Aorta (tissue), 5 donors: ENCODE measurements around the gene EPS8L1. TPM values are rescaled to one million over a fixed set of nuclear protein-coding genes. Genes with fewer than 3 reads are reported as not detected.
A peak's percentile ranks its signal among the peaks of the same experiment; 100 is the strongest.

ENCODE experiments used
- ATAC-seq: fragments of 200-7000 bp; cut with Tn5 transposase; one replicate; pipeline ENCODE4 v1.9.1; 2022; ENCODE audit warnings: moderate library complexity; ENCODE audit not compliant: low FRiP score
- DNase-seq, 2 donors: peaks; one replicate each; pipeline ENCODE4 v3.0.0-alpha.2; 2020
- H3K27ac ChIP-seq, 2 donors: one replicate each; pipeline ENCODE4 v1.5.1; 2013; ENCODE audit warnings: low read length in 2 of 2, mild to moderate bottlenecking in 2 of 2, moderate library complexity in 2 of 2, control low read depth in 1 of 2, inconsistent platforms in 1 of 2, low read depth in 1 of 2
- H3K27me3 ChIP-seq, 2 donors: one replicate each; pipeline ENCODE4 v1.6.1; 2013; ENCODE audit warnings: control low read depth in 1 of 2, low read length in 1 of 2, mild to moderate bottlenecking in 1 of 2, moderate library complexity in 1 of 2; ENCODE audit not compliant: insufficient read depth in 2 of 2, control insufficient read depth in 1 of 2
- H3K36me3 ChIP-seq, 2 donors: one replicate each; pipeline ENCODE4 v1.6.1; 2013; ENCODE audit warnings: control low read depth in 1 of 2, low read length in 1 of 2, mild to moderate bottlenecking in 1 of 2; ENCODE audit not compliant: insufficient read depth in 2 of 2, control insufficient read depth in 1 of 2
- H3K4me1 ChIP-seq, 2 donors: one replicate each; pipeline ENCODE4 v1.6.1; 2013; ENCODE audit warnings: low read length in 2 of 2, control low read depth in 1 of 2, mild to moderate bottlenecking in 1 of 2, moderate library complexity in 1 of 2; ENCODE audit not compliant: insufficient read depth in 2 of 2, control insufficient read depth in 1 of 2
- H3K4me3 ChIP-seq, 2 donors: one replicate each; pipeline ENCODE4 v1.5.1; 2013; ENCODE audit warnings: low read length in 2 of 2, control low read depth in 1 of 2, mild to moderate bottlenecking in 1 of 2
- H3K9me3 ChIP-seq: one replicate; pipeline ENCODE4 v1.6.1; 2013; ENCODE audit warnings: mild to moderate bottlenecking, low read length; ENCODE audit not compliant: control insufficient read depth
- WGBS, 2 donors: extraction: QIAGEN DNeasy Blood & Tissue Kit; methylation state at CpG; one replicate each; pipeline ENCODE4 v1.1.7; 2013; 5-methylcytosine and 5-hydroxymethylcytosine counted together
- intact Hi-C, 2 donors: fragments of 100-400 bp; cut with DNase I; formaldehyde crosslinking; loops; one replicate each; pipeline versions ENCODE4 v1.14.2 to v1.15.0; 2022
- polyA plus RNA-seq, 2 donors: library from polyadenylated mRNA; stranded (reverse); fragments of 200-250 nt; gene quantifications; one replicate each; pipeline ENCODE4 v1.2.3, GENCODE V29; 2013
- total RNA-seq, 2 donors: library from RNA; stranded (reverse); fragmentation: NEBNext Ultra II Directional; extraction: Animal tissue kit (Norgen Biotek cat#: 25700); gene quantifications; one replicate each; pipeline ENCODE4 v1.2.1, GENCODE V29; 2021
- donor health status: healthy with polysubstance abuse.
- donor health status: Bipolar disorder and iron deficiency.
- donor health status: DM: no; HTN: no; CAD: no.
- donor health status: DM: no; HTN: no; CAD: no.
- donor health status: DM: yes; HTN: yes; CAD: no.

EPS8L1 gene
- total and polyA plus RNA-seq, 4 donors = 0.38 to 10.8 (median 2.4) TPM

DNA sequence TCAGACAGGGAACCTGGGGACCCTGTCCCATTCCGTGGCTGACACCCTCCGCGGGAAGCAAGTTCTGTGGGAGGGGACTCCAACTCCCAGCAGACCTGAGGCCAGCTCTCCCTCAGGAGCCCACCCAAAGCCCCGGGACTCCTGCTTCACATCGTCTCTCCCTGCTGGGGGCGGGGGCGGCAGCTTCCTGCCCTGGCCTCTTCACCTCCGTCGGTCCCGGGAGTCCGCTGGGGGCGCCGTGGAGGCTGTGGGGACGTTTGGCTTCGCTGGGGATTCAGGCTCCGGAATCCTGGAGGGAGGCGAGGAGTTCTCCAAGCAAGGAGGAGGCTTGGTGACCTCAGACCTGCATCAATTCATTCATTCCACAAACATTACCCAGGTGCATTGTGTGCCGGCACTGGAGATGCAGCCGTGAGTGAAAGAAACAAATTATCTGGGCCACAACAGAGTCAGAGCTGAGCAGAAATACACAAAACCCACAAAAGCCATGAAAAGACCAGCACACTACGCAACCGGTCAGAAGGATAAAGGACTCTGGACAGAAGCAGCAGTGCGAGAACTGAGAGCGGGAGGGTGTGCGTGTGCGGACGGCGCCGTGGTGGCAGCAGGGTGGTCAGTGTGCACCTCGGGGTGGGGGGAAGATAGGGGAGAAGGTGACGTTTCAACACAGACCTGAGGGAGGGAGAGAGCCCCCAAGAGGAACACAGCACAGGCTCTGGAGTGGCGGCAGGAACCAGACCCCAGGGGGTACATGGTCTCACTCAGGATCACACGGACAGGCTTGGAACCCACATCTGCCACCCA, 19.0 kb downstream of the EPS8L1 start:
- H3K9me3 ChIP-seq = no peaks in the 10 kb centered on the region
- 82% methylated on average over 32 of the region's 32 CpGs for WGBS, 2 donors
- peaks cover 3 to 10% of the 10 kb centered on the region in 2 donors for H3K36me3 ChIP-seq
- no peaks in the 10 kb centered on the region for H3K4me1 ChIP-seq
- intact Hi-C loops = no loop called here
- no peaks in the 10 kb centered on the region for H3K27me3 ChIP-seq
- H3K4me3 ChIP-seq = no peak overlapping the region
- no peak overlapping the region for H3K27ac ChIP-seq
- no peak for ATAC-seq
- DNase-seq = no peak

- Histone ChIP-seq H3K9me3 (no peaks in the 10 kb centered on the region), H3K4me1 (no peaks in the 10 kb centered on the region), H3K27me3 (no peaks in the 10 kb centered on the region), H3K27ac (no peak overlapping the region), H3K4me3 (no peak overlapping the region), H3K36me3 (peaks cover 3 to 10% of the 10 kb centered on the region in 2 donors)
- ATAC-seq (no peak), DNase-seq (no peak)
- WGBS, 2 donors = 84 to 86% methylated on average over 21 to 23 of the region's 23 CpGs
- intact Hi-C loops = no loop called here
Measured at GRCh38 chr19:55095260-55096060, 19.8 kb downstream of the EPS8L1 start.

GRCh38 chr19:55096061-55096701, 20.5 kb downstream of the EPS8L1 start:
- WGBS, 2 donors = 77 to 79% methylated on average over 23 of the region's 23 CpGs
- H3K27me3 ChIP-seq = no peaks in the 10 kb centered on the region
- H3K9me3 ChIP-seq = no peaks in the 10 kb centered on the region
- H3K4me1 ChIP-seq = no peaks in the 10 kb centered on the region
- intact Hi-C loops = no loop called here
- DNase-seq (no peak), ATAC-seq (no peak)
- no peak overlapping the region for H3K4me3 ChIP-seq
- H3K27ac ChIP-seq = no peak overlapping the region
- peaks cover 3 to 10% of the 10 kb centered on the region in 2 donors for H3K36me3 ChIP-seq

- 93 to 94% methylated on average over 23 of the region's 23 CpGs for WGBS, 2 donors
- Histone ChIP-seq H3K36me3 (peaks cover 0 to 11% of the 10 kb centered on the region in 2 donors), H3K27ac (no peak overlapping the region), H3K4me3 (no peak overlapping the region), H3K27me3 (no peaks in the 10 kb centered on the region), H3K4me1 (no peaks in the 10 kb centered on the region), H3K9me3 (no peaks in the 10 kb centered on the region)
- intact Hi-C loops = no loop called here
- peak in 1 of 2 donors; percentile 53 for DNase-seq
- no peak for ATAC-seq
Measured at GRCh38 chr19:55097864-55098715, 22.4 kb downstream of the EPS8L1 start.

DNA sequence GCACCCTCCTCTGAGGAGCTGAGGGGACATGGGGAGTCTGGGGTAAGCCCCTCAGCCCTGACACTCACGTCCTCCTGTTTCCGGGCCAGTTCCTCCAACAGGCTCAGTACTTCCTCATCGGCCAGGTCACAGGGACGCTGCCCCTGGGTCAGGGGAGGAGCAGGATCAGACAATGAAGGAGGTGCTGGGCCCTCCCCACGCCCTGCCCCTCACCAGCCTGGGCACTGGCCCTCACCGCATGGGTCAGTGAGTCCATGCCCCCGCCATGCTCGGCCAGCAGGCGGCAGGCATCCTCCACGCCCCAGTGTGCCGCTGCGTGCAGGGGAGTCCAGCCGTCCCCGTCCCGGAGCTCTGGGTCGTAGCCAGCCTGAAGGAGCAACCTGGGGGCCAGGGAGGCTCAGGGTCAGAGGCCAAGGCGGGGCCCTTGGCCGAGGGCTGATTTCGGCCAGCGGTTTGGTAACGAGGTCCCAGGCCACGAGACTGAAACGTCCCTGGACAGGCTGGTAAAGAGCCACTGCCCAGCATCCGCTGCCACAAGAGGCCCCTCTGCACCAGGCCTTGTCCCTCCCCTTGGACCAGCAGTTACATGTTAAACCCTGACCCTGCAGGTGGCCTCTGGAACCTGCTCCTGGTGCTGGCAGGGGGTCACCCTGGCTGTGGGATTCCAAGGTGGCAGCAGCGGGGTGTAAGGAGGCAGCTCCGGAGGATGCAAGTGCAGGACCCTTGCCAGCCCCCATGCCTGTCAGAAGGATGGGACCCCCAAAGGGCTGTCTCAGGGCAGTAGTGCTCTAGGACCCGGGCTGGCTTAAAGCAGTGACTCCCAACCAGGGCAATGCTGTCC, 23.3 kb downstream of the EPS8L1 start:
- WGBS, 2 donors = 88 to 89% methylated on average over 24 to 27 of the region's 27 CpGs
- intact Hi-C loops = no loop called here
- Histone ChIP-seq H3K9me3 (no peaks in the 10 kb centered on the region), H3K27ac (no peak overlapping the region), H3K4me3 (no peak overlapping the region), H3K36me3 (peaks cover 0 to 14% of the 10 kb centered on the region in 2 donors), H3K4me1 (no peaks in the 10 kb centered on the region), H3K27me3 (no peaks in the 10 kb centered on the region)
- ATAC-seq = no peak
- peak in 1 of 2 donors; percentile 39 for DNase-seq

- H3K36me3 ChIP-seq = peaks cover 0 to 12% of the 10 kb centered on the region in 2 donors
- no peak overlapping the region for H3K27ac ChIP-seq
- H3K9me3 ChIP-seq = no peaks in the 10 kb centered on the region
- H3K4me1 ChIP-seq = no peaks in the 10 kb centered on the region
- no peaks in the 10 kb centered on the region for H3K27me3 ChIP-seq
- ATAC-seq (peak; percentile 12), DNase-seq (peak in 1 of 2 donors; percentile 12)
- 79 to 81% methylated on average over 27 of the region's 27 CpGs for WGBS, 2 donors
- no peak overlapping the region for H3K4me3 ChIP-seq
- intact Hi-C loops = no loop called here
Measured at GRCh38 chr19:55099557-55100506, 24.2 kb downstream of the EPS8L1 start.

GRCh38 chr19:55101261-55101660, 25.6 kb downstream of the EPS8L1 start:
- intact Hi-C loops = no loop called here
- no peak overlapping the region for H3K4me3 ChIP-seq
- DNase-seq (no peak), ATAC-seq (no peak)
- 83 to 85% methylated on average over 10 of the region's 10 CpGs for WGBS, 2 donors
- no peaks in the 10 kb centered on the region for H3K9me3 ChIP-seq
- peaks cover 0 to 7% of the 10 kb centered on the region in 2 donors for H3K36me3 ChIP-seq
- no peak overlapping the region for H3K27ac ChIP-seq
- H3K27me3 ChIP-seq = no peaks in the 10 kb centered on the region
- H3K4me1 ChIP-seq = no peaks in the 10 kb centered on the region
